Smooth muscle cell (in vitro differentiated cells): ENCODE data around the gene PRR16. TPM values are rescaled to one million over a fixed set of nuclear protein-coding genes. Genes with fewer than 3 reads are reported as not detected.

ENCODE experiments used
- DNase-seq: peaks from one replicate; lab custom pipeline; 2025; ENCODE audit not compliant: unreplicated experiment; lab: John Stamatoyannopoulos, UW
- H2AFZ ChIP-seq: fragments of 200-600 bp; sonication (generic); 2 replicates; pipeline ENCODE4 v1.6.0; 2016; ENCODE audit warnings: antibody characterized with exemption, low read depth, mild to moderate bottlenecking
- H3F3A ChIP-seq: fragments of 200-600 bp; sonication (generic); 2 replicates; pipeline ENCODE4 v1.6.0; 2017; ENCODE audit warnings: antibody characterized with exemption, low read depth
- H3K27ac ChIP-seq: fragments of 200-600 bp; sonication (generic); 2 replicates; pipeline ENCODE4 v1.5.1; 2016; ENCODE audit warnings: low read depth, mild to moderate bottlenecking
- H3K27me3 ChIP-seq: fragments of 200-600 bp; sonication (generic); 2 replicates; pipeline ENCODE4 v1.6.1; 2016; ENCODE audit warnings: low read depth, mild to moderate bottlenecking
- H3K36me3 ChIP-seq: fragments of 200-600 bp; sonication (generic); 2 replicates; pipeline ENCODE4 v1.5.1; 2016; ENCODE audit warnings: low read depth
- H3K4me1 ChIP-seq: fragments of 200-600 bp; sonication (generic); 2 replicates; pipeline ENCODE4 v1.5.1; 2016; ENCODE audit warnings: low read depth
- H3K4me2 ChIP-seq: fragments of 200-600 bp; sonication (generic); 2 replicates; pipeline ENCODE4 v1.6.0; 2016; ENCODE audit warnings: mild to moderate bottlenecking
- H3K4me3 ChIP-seq: fragments of 200-600 bp; sonication (generic); 2 replicates; pipeline ENCODE4 v1.5.1; 2016; ENCODE audit warnings: mild to moderate bottlenecking
- H3K79me2 ChIP-seq: fragments of 200-600 bp; sonication (generic); 2 replicates; pipeline ENCODE4 v1.6.0; 2016; ENCODE audit warnings: low read depth, mild to moderate bottlenecking
- H3K9ac ChIP-seq: fragments of 200-600 bp; sonication (generic); 2 replicates; pipeline ENCODE4 v1.6.0; 2016; ENCODE audit warnings: low read depth
- H3K9me3 ChIP-seq: fragments of 200-600 bp; sonication (generic); replicated peaks from 2 replicates; pipeline ENCODE4 v1.5.1; 2016; ENCODE audit warnings: low read depth
- H4K20me1 ChIP-seq: fragments of 200-600 bp; sonication (generic); 2 replicates; pipeline ENCODE4 v1.6.0; 2016; ENCODE audit warnings: low read depth
- WGBS: methylation state at CpG from one replicate; pipeline ENCODE4 v1.1.7; 2016; ENCODE audit warnings: low lambda C conversion rate; 5-methylcytosine and 5-hydroxymethylcytosine counted together
- polyA plus RNA-seq: library from polyadenylated mRNA; unstranded; fragments of >200 nt; fragmentation: Nextera tagmentation; extraction: Ambion mirVana; gene quantifications from 2 replicates; pipeline ENCODE4 v1.2.1, GENCODE V29; 2016
- total RNA-seq: library from RNA; depleted of rRNA; stranded (reverse); fragments of >200 nt; gene quantifications from 2 replicates; pipeline ENCODE4 v1.2.3, GENCODE V29; 2014
- TF ChIP-seq, protein P1 (sequence below): fragments of 200-600 bp; sonication (generic); IDR thresholded peaks from 2 replicates; pipeline ENCODE4 v1.5.1; 2017; ENCODE audit warnings: borderline replicate concordance, mild to moderate bottlenecking, antibody characterized with exemption; ENCODE audit not compliant: insufficient read depth, poor library complexity, severe bottlenecking

The PRR16 gene
- total and polyA plus RNA-seq, 2 experiments from 2014 or later, result 6.7 to 13.2 TPM

DNA sequence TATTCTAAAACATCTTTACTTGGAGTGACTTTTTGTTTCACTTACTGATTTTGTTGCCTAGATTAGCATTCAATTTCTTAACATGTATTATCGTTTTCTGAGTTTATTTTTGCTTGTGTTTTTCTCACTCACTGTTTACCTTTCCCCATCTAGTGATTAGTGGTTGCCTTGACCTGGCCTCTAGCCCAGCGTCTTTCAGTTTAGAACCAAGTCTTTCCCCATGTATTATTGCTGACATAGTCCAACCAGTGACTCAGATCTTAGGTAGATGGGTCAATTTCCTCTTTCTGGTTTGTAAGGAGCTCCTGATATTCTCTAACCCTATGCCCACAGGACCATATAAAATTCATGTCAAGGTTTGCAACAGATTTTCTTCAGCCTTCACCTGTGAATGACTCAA is 135.5 kb downstream of the PRR16 start:
- H3K79me2 ChIP-seq, result peaks cover 24% of the 10 kb centered on the region
- H3K27ac ChIP-seq, result no peak overlapping the region

DNA sequence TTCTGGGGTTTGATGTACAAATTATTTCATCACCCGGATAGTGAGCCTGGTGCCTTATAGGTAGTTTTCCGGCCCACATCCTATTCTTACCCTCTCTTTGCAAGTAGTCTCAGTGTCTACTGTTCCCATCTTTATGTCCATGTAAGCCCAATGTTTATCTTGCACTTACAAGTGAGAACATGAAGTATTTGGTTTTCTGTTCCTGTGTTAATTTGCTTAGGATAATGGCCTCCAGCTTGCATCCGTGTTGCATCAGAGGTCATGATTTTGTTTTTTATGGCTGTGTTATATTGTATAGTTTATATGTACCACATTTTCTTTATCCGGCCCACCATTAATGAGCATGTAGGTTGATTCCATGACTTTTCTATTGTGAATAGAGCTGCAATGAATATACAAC is 136.5 kb downstream of the PRR16 start:
- no peaks in the 10 kb centered on the region for H4K20me1 ChIP-seq
- no peak overlapping the region for H3K4me3 ChIP-seq
- no peaks in the 10 kb centered on the region for H3K4me1 ChIP-seq
- no peak overlapping the region for H3K4me2 ChIP-seq
- WGBS, result 98% methylated on average over 4 of the region's 4 CpGs
- no peak overlapping the region for H3K27ac ChIP-seq
- TF ChIP-seq, protein P1, sequence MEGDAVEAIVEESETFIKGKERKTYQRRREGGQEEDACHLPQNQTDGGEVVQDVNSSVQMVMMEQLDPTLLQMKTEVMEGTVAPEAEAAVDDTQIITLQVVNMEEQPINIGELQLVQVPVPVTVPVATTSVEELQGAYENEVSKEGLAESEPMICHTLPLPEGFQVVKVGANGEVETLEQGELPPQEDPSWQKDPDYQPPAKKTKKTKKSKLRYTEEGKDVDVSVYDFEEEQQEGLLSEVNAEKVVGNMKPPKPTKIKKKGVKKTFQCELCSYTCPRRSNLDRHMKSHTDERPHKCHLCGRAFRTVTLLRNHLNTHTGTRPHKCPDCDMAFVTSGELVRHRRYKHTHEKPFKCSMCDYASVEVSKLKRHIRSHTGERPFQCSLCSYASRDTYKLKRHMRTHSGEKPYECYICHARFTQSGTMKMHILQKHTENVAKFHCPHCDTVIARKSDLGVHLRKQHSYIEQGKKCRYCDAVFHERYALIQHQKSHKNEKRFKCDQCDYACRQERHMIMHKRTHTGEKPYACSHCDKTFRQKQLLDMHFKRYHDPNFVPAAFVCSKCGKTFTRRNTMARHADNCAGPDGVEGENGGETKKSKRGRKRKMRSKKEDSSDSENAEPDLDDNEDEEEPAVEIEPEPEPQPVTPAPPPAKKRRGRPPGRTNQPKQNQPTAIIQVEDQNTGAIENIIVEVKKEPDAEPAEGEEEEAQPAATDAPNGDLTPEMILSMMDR, result no peak
- no peaks in the 10 kb centered on the region for H3K9me3 ChIP-seq
- no peaks in the 10 kb centered on the region for H3F3A ChIP-seq
- H3K27me3 ChIP-seq, result no peaks in the 10 kb centered on the region
- H2AFZ ChIP-seq, result no peak overlapping the region
- H3K9ac ChIP-seq, result no peak overlapping the region
- H3K79me2 ChIP-seq, result peaks cover 24% of the 10 kb centered on the region
- peaks cover 9% of the 10 kb centered on the region for H3K36me3 ChIP-seq
- no peak for DNase-seq

More for the DNA sequence above, 135.5 kb downstream of the PRR16 start:
- TF ChIP-seq, protein P1, result no peak
- Histone ChIP-seq H3K9me3 (no peaks in the 10 kb centered on the region), H3K36me3 (peaks cover 9% of the 10 kb centered on the region), H3K4me1 (no peaks in the 10 kb centered on the region), H2AFZ (no peak overlapping the region), H4K20me1 (no peaks in the 10 kb centered on the region), H3K9ac (no peak overlapping the region), H3K4me2 (no peak overlapping the region), H3F3A (no peaks in the 10 kb centered on the region), H3K4me3 (no peak overlapping the region), H3K27me3 (no peaks in the 10 kb centered on the region)
- DNase-seq, result no peak
- 77% methylated on average over 2 of the region's 2 CpGs for WGBS

DNA sequence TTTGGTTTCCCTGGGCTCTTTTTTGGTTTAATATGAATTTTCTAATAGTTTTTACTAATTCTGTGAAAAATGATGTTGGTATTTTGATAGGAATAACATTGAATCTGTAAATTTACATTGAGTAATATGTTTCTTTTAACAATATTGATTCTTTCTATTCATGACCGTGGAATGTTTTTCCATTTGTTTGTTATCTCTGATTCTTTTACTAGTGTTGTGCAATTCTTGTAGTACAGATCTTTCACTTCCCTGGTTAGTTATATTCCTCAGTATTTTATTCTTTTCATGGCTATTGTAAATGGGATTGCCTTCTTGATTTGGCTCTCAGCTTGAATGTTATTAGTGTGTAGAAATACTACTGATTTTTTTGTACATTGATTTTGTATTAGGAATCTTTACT is 137.9 kb downstream of the PRR16 start:
- no peaks in the 10 kb centered on the region for H3F3A ChIP-seq
- no peaks in the 10 kb centered on the region for H3K27me3 ChIP-seq
- no peaks in the 10 kb centered on the region for H3K4me1 ChIP-seq
- TF ChIP-seq, protein P1, result no peak
- no peak for DNase-seq
- no peaks in the 10 kb centered on the region for H4K20me1 ChIP-seq
- no peak overlapping the region for H2AFZ ChIP-seq
- H3K4me3 ChIP-seq, result no peak overlapping the region
- no peaks in the 10 kb centered on the region for H3K9me3 ChIP-seq
- H3K79me2 ChIP-seq, result peaks cover 24% of the 10 kb centered on the region
- H3K27ac ChIP-seq, result no peak overlapping the region
- H3K9ac ChIP-seq, result no peak overlapping the region
- 93% methylated on average over 1 of the region's 1 CpG for WGBS
- peaks cover 9% of the 10 kb centered on the region for H3K36me3 ChIP-seq
- H3K4me2 ChIP-seq, result no peak overlapping the region

DNA sequence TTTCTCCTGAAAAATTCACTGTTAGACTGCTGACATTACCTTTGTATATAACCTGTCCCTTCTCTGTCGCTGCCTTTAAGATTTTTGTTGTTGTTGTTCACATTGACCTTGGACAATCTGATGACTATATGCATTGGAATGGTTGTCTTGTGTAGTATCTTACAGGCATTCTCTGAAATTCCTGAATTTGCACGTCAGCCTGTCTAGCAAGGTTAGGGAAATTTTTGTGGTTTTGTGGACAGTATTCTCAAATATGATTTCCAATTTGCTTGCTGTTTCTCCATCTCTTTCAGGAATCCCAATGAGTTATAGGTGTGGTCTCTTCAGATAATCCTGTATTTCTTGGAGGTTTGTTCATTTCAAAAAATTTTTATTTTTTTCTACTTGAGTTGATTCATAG is 140.8 kb downstream of the PRR16 start:
- Histone ChIP-seq H3K79me2 (peaks cover 24% of the 10 kb centered on the region), H3K9ac (no peak overlapping the region), H3K4me1 (no peaks in the 10 kb centered on the region), H3K27me3 (no peaks in the 10 kb centered on the region), H3K9me3 (no peaks in the 10 kb centered on the region), H3K4me2 (peak overlapping the region; percentile 42), H3K4me3 (no peak overlapping the region), H3F3A (no peaks in the 10 kb centered on the region), H3K27ac (peak overlapping the region; percentile 41), H4K20me1 (no peaks in the 10 kb centered on the region), H2AFZ (no peak overlapping the region), H3K36me3 (peaks cover 9% of the 10 kb centered on the region)
- no peak for DNase-seq
- WGBS, result 27% methylated on average over 2 of the region's 2 CpGs
- TF ChIP-seq, protein P1, result no peak
